GM19238 (cell line): ENCODE measurements around the gene CYBRD1.

Experiments
- DNase-seq: peaks from one replicate; pipeline ENCODE4 v3.0.0; 2011; ENCODE audit warnings: low spot score; ENCODE audit not compliant: insufficient read length

CYBRD1 gene

DNA sequence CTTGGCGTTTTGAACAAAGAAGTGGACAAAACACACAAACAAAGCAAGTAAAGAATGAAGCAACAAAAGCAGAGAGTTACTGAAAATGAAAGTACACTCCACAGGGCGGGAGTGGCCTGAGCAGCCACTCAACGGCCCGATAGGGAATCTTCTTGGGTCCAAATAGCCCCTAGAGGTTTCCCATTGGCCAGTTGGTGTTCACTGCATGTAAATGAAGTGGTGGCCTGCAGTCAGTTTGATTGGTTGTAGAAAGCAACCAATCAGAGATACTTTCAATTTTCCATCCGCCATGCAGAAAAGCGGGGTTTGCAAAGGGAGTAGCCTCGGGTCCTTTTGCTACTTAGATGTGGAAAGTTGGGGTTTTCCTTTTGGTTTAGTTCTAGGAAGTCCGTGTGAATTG is 31.6 kb downstream of the CYBRD1 start:
- DNase-seq = no peak

DNA sequence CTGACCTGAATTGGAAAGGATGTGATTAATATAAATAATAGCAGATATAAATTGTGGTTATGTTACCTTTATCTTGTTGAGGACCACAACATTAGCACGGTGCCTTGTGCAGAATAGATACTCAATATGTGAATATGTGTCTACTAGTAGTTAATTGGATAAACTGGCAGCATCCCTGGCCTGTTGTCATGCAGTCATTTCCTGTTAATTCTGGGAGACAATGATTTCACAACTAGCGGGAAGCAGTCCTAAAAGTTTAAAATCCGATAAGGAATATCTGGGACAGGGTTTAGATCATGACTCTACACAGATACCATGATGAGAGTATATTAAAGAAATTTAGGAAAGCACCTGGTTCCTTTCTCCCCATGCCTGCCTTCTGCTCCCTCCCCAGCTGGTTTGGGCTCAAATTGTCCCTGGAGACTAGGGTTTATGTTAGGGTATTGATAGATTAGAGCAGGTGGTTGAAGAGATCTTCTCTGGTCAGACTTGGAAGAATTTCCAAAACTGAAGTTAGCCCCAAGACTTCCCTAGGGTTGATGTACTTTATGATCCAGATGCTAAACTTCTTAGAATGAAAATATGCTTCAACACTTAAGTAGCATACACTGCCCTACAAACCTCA is 32.8 kb downstream of the CYBRD1 start:
- no peak for DNase-seq

DNA sequence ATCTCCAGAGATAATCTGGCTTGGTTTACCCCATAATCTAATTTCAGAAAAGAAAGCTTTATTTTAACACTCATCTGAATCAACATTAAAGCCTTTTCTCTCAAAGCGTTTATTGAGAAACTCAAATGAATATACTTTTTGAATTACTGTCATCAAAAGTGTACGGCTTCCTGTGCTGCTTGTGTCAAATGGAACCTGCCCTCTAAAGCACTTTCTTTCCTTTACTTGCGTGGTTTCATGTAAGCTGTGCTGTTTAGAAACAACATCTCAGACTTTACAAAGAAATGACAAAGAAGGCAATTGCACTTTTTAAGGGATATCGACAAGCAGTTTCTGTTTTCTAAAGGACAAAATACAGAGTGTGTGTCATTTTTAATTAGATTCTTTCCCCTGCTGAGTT is 35.1 kb downstream of the CYBRD1 start:
- DNase-seq = no peak

DNA sequence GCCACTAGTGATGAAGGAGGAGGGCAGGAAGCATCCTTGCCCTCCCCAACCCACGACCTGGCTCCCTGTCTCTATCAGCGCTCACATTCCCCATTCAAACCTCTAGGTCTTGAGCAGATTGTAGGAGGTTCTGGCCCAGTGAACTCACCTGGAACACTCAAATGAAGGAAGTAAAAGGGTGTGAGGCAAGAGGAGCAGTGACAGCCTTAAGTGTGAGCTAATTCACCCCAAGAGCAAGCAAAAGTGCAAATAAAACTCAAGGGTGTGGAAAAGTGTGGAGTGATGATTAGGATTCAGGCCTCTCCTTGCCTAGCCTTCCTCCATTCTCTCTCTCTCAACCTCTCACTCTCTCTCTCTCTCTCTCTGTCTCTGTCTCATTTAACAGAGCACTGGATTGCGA is 41.0 kb downstream of the CYBRD1 start:
- DNase-seq = no peak

DNA sequence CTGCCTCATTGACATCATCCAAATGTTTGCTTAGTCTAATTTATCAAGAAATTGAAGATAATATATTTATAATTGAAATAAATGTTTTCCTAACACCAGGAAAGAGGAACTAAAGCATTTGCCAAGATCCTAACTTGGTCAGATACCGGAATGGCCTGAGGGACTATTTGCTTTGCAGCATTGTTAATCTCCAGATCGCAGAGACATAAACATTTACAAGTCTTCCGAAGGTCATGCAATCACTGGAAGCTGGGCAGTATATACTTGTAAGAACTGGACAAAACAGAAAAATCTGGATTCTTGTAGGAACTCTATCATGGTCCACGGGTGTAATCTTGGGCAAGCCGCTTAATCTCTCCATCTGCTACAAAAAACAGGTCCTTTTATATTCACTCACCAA is 42.2 kb downstream of the CYBRD1 start:
- no peak for DNase-seq

DNA sequence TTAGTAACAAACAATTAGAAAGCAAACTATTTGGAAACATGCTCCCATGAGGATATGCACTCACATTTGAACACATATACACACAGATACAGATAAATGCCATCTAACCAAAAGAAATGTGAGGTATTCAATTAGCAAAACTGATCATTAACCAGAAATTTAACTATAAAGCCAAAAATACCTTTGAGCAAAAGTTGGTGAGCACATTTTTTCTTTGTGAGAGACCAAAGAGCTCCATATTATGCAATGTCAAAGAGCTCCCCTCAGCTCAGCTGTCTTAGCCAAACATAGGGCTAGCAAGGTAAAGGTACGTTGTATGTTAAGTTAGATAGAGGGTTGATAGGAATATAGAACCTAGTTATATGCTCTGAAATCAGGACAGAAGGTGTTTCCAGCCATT is 43.8 kb downstream of the CYBRD1 start:
- no peak for DNase-seq

DNA sequence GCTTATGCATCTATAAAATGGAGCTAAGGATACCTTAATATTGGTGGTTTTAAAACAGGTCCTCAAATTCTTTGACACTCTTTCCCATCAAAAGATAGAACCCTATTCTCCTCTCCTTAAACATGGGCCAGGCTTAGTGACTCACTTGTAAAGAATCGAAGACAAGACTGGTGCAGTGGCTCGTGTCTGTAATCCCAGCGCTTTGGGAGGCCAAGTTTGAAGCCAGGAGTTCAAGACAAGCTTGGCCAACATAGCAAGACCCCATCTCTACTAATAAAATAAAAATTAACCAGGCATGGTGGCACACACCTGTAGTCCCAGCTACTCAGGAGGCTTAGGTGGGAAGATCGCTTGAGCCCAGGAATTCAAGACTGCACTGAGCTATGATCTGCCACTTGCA is 44.5 kb downstream of the CYBRD1 start:
- no peak for DNase-seq

DNA sequence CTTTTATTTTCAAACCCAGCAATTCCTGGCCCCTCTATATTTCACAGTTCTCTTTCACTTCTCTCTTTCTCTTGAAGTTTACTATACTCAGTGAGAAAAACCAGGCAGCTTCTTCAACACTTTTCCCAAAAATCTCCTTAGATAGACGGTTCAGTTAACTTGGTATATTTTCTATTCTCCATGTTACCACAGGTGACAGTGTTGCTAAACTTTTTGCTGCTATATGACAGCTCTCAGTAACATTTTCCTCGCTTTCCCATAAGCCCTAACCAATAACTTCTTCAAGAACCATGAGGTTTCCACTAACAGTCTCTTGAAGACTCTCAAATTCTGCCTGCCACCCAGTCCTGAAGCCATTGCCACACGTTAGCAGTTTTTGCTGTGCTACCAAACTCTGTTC is 45.8 kb downstream of the CYBRD1 start:
- no peak for DNase-seq

DNA sequence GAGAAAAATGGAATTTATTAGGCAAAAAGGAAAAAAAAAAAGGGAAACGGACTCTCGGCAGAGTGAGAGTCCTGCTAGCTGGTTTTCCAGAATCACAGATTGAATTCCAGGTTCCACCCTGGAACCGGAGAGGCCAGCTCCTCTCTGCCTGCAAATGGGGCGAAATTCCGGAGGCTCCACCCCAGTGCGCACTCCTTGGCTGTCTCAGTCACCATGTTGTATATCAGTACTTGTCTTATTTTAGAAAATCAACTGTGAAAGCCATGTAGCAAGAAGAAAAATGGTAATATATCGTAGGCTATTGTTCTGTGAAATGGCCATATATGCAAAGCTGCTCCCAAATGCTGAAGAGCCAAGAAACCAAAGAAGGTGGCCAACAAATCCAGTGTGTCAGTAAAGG is 49.4 kb downstream of the CYBRD1 start:
- DNase-seq = no peak

DNA sequence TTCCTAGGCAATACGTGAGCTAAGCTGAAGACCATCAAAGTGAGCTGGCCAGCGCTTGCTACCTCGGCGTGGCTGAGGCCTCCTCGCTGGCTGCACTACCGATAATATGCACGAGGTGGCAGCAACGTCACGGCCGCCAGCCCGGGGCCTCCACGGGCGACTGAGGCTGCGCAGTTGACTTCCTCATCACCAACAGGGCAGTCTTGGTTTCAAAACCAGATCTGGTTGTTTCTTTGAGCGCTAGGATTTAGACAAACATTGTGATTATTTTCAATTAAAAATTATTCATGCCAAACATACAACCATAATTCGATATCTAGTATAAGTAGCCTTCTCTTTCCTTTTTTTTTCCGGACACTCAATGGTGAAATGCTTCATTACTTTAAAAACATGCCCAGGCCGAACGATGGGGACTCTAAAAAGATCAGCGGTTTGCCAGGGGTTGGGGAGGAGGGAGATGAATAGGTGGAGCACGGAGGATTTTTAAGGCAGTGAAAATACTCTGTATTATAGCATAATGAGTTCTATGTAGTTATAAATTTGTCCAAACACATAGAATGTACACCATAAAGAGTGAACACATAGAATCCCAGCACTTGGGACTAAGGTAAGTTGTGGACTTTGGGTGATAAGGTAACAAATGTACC is 52.0 kb downstream of the CYBRD1 start:
- peak; percentile 82 for DNase-seq

DNA sequence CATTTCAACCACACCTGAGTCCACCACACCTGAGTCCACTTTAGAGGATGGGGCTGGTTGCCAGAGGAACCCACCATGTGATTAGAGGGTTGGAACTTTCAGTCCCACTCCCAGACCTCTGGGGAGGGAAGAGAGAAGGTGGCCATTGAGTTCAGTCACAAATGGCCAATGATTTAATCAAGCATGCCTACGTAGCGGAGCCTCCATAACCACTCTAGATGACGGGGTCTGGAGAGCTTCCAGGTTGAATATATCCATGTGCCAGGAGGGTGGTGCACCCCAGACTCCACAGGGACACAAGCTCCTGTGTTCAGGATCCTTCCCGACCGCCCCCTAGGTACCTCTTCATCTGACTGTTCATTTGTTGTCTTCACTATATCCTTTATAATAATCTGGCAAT is 53.3 kb downstream of the CYBRD1 start:
- no peak for DNase-seq

DNA sequence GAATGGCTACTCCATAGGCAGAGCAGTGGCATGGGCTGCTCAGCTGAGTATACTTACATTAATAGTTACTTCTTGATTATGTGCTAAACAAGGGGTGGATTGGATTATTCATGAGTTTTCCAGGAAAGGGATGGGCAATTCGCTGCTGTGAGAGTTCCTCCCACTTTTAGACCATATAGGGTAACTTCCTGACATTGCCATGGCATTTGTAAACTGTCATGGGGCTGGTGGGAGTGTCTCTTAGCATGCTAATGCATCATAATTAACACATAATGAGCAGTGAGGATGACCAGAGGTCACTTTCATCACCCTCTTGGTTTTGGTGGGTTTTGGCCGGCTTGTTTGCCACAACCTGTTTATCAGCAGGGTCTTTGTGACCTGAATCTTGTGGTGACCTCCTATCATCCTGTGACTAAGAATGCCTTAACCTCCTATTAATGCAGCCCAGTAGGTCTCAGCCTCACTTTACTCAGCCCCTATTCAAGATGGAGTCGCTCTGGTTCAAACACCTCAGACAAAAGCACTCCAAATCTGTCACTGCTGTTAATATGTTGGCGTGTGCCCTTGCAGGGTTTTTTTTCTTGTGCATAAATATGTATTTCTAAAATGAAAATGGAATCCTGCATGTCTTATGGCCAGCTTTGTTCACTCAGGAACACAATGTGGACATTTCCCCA is 56.0 kb downstream of the CYBRD1 start:
- no peak for DNase-seq

DNA sequence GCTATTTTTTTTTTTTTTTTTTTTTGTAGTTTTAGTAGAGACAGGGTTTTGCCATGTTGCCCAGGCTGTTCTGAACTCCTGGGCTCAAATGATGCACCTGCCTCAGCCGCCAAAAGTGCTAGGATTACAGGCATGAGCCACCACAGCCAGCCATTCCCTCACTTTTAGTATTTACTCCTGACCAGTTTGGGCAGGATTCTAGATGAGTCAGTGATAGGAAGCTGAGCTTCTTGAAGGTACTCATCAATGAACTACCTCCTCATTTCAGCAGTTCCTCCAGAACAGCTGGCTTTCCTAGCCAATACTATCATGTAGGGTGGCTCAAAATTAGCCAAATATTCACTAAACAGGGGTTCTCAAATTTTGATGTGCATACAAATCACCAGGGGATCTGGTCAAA is 57.2 kb downstream of the CYBRD1 start:
- DNase-seq = no peak

DNA sequence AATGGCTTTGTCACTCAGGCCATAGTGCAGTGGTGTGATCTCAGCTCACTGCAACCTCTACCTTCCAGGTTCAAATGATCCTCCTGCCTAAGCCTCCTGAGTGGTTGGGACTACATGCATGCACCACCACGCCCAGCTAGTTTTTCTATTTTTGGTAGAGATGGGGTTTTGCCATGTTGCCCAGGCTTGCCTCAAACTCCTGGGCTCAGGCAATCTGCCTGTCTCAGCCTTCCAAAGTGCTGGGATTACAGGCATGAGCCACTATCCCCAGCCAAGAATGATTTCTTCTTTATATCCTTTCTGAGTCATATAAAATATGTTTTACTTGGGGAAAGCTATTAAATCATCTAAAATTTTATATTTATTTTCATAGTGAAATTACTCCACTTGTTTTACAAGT is 61.3 kb downstream of the CYBRD1 start:
- no peak for DNase-seq

DNA sequence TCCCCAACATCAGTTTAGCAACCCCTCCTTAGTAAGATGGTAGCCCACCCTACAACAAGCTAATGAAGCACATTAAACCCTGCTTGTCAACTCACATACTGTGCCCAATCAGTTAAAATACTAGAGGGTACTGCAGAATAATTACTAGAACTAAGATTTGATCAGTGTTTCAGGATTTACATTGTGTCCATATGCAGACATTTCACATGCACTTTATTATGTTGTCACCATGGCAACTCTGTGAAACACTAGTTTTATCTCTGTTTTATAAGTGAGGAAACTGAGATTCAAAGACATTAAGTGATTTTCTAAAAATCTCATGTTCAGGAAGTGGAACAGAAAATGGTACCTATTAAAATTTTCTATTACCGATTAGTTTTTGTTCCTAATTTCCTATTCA is 61.7 kb downstream of the CYBRD1 start:
- DNase-seq = no peak

DNA sequence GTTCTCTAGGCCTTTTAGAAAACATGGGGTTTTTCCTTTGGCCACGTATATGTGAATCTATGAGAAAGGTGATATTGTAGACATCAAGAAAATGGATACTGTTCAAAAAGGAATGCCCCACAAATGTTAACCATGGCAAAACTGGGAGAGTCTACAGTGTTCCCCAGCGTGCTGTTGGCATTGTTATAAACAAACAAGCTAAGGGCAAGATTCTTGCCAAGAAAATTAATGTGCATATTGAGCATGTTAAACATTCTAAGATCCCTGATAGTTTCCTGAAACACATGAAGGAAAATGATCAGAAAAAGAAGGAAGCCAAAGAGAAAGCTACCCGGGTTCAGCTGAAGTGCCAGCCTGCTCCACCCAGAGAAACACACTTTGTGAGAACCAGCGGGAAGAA is 64.9 kb downstream of the CYBRD1 start:
- DNase-seq = no peak

DNA sequence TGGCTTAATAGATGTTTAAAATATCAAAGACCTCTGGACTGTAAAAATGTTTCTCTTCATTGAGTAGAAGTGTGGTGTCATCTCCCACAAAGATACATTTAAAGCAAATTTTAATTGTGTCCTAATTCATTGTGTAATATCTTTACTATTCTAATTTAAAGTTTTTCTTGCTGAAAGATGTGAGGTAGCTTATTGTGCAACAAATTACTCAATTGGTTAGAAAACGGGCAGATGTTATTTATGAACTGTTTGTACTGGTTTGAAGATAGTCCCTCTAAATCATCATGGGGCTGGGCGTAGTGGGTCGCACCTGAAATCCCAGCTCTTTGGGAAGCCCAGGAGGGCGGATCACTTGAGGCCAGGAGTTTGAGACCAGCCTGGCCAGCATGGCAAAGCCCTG is 65.3 kb downstream of the CYBRD1 start:
- no peak for DNase-seq

DNA sequence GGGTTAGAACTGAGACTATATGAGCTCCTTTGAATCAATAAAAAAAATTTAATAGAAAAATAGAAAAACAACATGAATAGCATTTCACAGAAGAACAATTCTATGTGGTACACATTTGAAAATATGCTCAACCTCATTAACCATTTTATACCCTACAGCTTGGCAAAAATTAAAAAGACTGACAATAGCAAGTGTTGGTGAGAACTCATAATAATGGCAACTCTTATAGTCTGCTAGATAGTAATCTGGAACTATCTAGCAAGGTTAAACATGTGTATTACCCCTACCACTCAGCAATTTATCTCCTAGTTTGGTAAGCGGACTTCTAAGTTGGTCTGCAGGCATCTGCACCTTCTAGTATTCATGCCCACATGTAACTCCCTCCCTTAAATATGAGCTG is 67.8 kb downstream of the CYBRD1 start:
- no peak for DNase-seq

DNA sequence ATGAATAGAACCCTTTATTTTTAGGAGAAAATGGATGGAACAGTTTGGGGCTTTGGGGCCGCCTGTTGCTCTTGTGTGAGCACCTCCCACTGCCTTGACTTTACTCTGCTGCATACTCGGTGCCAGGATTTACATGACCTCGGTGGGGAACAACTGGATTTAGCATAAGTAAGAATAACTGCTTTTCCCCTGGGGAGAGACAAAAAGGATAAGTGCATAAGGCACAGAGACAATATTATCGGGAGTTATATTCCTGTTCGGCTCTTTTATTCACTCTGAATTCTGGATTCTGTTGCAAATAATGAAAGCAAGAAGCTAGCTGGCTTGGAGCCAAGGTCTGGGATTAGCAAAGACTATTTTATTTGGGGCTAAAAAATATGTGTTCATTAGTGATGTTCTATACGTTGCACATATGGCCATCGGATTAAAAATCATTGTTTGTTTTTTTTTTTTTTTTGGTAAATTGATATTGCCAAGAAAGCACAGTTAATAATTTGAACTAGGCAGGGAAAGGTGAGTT is 69.8 kb downstream of the CYBRD1 start:
- DNase-seq = no peak

DNA sequence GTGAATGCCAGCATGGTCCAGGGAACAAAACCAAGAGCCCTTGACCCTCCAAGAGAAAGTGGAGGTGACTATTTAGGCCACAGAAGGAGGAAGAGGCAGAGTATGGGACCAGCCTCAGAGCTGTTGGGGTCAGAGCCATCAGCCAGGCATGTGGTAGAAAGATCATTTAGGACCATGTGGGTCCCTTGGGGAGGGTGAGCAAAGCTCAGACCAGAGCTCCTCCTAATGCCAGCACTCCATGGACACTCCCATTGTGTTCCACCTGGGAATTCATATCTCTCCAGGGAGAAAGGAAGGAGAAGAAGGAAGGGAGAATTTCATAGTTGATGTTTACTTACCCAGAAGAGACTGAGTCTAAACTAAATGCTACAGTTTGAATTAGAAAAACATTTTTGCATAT is 73.2 kb downstream of the CYBRD1 start:
- DNase-seq = no peak

DNA sequence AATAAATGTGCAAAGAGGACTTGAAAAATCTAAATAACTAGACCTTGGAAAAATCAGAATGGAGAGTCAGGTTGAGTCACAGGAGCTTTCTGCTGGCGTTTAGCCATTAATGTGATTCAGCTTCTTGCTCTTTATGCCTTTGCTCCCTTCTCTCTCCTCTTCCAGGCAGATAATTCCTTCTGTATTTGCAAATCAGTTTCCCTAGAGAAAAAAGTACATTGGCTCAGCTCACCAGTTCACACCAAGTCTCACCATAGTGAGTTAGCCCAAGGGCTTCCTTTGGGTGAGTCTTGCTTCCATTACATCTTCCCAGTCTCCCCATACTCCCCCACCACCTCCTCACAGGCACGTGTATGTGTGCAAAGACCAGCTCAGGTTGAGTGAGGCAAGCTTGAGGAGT is 73.6 kb downstream of the CYBRD1 start:
- DNase-seq = no peak

DNA sequence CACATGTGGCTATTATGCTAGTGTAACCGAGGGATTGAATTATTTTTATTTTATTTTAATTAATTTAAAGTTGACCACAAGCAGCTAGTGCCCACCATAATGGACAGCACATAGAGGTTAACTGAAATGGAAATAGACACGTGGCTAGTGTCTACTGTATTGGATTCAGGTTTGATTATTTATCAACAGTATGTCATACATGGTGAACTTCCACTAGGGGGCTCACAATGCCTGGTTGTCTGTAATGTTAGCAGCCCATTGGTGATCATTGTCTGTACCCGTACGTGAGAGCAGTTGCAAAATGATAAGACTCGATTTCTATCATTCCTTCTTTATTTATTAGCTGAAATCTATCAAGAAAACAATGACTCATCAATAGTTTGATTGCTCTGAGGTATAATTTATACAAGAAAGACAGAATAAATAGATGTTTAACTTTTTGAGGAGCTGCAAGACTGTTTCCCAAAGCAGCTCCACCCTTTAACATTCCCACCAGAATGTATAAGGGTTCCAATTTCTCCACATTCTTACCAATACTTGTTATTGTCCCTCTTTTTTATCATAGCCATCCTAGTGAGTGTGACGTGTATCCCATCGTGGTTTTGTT is 76.5 kb downstream of the CYBRD1 start:
- DNase-seq = peak; percentile 49
